Activated B cell treated with CpG ODN at 0.5 μM for 24 hours (primary cell): ENCODE results near the gene STXBP3. TPM values are rescaled to one million over a fixed set of nuclear protein-coding genes. Genes with fewer than 3 reads are reported as not detected.

Source experiments
- ATAC-seq: fragments of 200-7000 bp; cut with Tn5 transposase; one replicate; pipeline ENCODE4 v1.10.0; 2021; ENCODE audit warnings: low read depth, mild to moderate bottlenecking, moderate library complexity
- CTCF ChIA-PET: fragments of 350-600 bp; sonication (Branson Sonifier 250); formaldehyde crosslinking; loops from one replicate; lab custom pipeline; 2021; ENCODE audit warnings: antibody characterized with exemption; lab: Charles Lee
- POLR2A ChIA-PET: fragments of 350-600 bp; sonication (Branson Sonifier 250); formaldehyde crosslinking; loops from one replicate; lab custom pipeline; 2021; ENCODE audit warnings: antibody characterized with exemption; lab: Charles Lee
- DNase-seq: peaks from one replicate; pipeline ENCODE4 v3.0.0; 2022
- H3K27ac Mint-ChIP-seq: one replicate; pipeline ENCODE4 v1.8.0; 2020; ENCODE audit warnings: mixed read lengths
- H3K27me3 Mint-ChIP-seq: one replicate; pipeline ENCODE4 v1.8.0; 2021; ENCODE audit warnings: mixed read lengths
- H3K36me3 Mint-ChIP-seq: one replicate; pipeline ENCODE4 v1.8.0; 2021; ENCODE audit warnings: low read depth, mixed read lengths
- H3K4me1 Mint-ChIP-seq: one replicate; pipeline ENCODE4 v1.8.0; 2021; ENCODE audit warnings: mixed read lengths
- H3K4me3 Mint-ChIP-seq: one replicate; pipeline ENCODE4 v1.8.0; 2020; ENCODE audit warnings: mild to moderate bottlenecking, mixed read lengths
- H3K9me3 Mint-ChIP-seq: one replicate; pipeline ENCODE4 v1.8.0; 2020; ENCODE audit warnings: mixed read lengths
- intact Hi-C: fragments of 100-400 bp; cut with micrococcal nuclease; formaldehyde crosslinking; loops from one replicate; pipeline ENCODE4 v1.15.1; 2024
- total RNA-seq: library from RNA; stranded (reverse); gene quantifications from 2 replicates; pipeline ENCODE4 v1.2.3, GENCODE V29; 2022
- TF ChIP-seq, protein P1 (sequence below): fragments of 200-600 bp; IDR thresholded peaks from one replicate; pipeline ENCODE4 v1.8.0; 2022; ENCODE audit warnings: antibody characterized with exemption, mild to moderate bottlenecking

Gene STXBP3
- total RNA-seq, 1 donor from 2014 or later: 46.4 TPM

DNA sequence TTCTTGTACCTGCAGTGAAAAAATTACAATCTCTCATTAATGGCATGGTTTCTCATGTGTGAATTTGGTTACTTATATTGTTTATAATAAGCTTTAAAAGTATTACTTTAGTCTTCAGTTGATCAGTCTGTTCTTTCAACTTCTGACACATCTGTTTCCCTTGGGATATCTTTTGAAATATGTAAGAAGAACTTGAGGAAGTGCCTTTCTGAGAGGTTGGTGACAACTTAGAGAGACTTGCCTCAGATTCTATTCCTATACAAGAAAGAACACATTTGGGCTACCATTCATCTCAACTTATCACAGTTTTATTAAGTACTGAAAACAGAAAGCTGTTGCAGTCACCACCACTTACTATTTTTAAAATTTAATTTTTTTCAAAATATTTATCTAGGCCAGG lies 102.3 kb downstream of the STXBP3 start:
- ChIA-PET CTCF (no interaction called here), POLR2A (no interaction called here)
- Mint-ChIP-seq H3K27ac (no peak overlapping the region), H3K4me3 (no peak overlapping the region), H3K27me3 (peaks cover 18% of the 10 kb centered on the region), H3K36me3 (no peaks in the 10 kb centered on the region), H3K4me1 (peaks cover 6% of the 10 kb centered on the region), H3K9me3 (no peaks in the 10 kb centered on the region)
- DNase-seq (no peak), ATAC-seq (no peak)
- intact Hi-C loops: no loop called here
- TF ChIP-seq, protein P1, sequence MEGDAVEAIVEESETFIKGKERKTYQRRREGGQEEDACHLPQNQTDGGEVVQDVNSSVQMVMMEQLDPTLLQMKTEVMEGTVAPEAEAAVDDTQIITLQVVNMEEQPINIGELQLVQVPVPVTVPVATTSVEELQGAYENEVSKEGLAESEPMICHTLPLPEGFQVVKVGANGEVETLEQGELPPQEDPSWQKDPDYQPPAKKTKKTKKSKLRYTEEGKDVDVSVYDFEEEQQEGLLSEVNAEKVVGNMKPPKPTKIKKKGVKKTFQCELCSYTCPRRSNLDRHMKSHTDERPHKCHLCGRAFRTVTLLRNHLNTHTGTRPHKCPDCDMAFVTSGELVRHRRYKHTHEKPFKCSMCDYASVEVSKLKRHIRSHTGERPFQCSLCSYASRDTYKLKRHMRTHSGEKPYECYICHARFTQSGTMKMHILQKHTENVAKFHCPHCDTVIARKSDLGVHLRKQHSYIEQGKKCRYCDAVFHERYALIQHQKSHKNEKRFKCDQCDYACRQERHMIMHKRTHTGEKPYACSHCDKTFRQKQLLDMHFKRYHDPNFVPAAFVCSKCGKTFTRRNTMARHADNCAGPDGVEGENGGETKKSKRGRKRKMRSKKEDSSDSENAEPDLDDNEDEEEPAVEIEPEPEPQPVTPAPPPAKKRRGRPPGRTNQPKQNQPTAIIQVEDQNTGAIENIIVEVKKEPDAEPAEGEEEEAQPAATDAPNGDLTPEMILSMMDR: no peak

GRCh38 chr1:108850929-108851328 lies 104.5 kb downstream of the STXBP3 start:
- H3K27ac Mint-ChIP-seq: no peak overlapping the region
- ATAC-seq (no peak), DNase-seq (no peak)
- no peaks in the 10 kb centered on the region for H3K36me3 Mint-ChIP-seq
- ChIA-PET CTCF (no interaction called here), POLR2A (no interaction called here)
- peaks cover 6% of the 10 kb centered on the region for H3K4me1 Mint-ChIP-seq
- H3K9me3 Mint-ChIP-seq: no peaks in the 10 kb centered on the region
- no peak overlapping the region for H3K4me3 Mint-ChIP-seq
- intact Hi-C loops: no loop called here
- peaks cover 26% of the 10 kb centered on the region for H3K27me3 Mint-ChIP-seq
- TF ChIP-seq, protein P1: no peak

DNA sequence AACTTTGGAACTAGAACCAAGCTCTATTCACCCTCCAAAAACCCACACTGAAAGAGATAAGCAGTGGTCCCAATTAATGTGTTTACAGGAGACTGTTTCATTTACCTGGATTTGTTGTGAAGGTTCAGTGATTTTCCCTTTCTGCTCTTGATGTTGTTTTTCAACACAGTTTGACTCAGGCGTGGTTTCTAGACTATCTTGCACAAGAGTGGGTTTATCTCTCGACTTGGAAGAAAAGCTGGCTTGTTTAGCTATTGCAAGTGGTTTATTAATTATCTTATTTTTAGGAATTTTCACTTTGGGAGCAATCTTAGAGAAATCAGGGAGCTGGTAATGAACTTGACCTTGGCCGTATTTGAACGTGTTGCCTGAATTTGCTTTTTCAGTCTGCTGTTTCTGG lies 105.1 kb downstream of the STXBP3 start:
- intact Hi-C loops: no loop called here
- Mint-ChIP-seq H3K9me3 (no peaks in the 10 kb centered on the region), H3K36me3 (no peaks in the 10 kb centered on the region), H3K27ac (no peak overlapping the region), H3K27me3 (peaks cover 27% of the 10 kb centered on the region), H3K4me1 (peaks cover 6% of the 10 kb centered on the region), H3K4me3 (no peak overlapping the region)
- ATAC-seq: no peak
- DNase-seq: no peak
- TF ChIP-seq, protein P1: no peak
- ChIA-PET POLR2A (no interaction called here), CTCF (no interaction called here)

DNA sequence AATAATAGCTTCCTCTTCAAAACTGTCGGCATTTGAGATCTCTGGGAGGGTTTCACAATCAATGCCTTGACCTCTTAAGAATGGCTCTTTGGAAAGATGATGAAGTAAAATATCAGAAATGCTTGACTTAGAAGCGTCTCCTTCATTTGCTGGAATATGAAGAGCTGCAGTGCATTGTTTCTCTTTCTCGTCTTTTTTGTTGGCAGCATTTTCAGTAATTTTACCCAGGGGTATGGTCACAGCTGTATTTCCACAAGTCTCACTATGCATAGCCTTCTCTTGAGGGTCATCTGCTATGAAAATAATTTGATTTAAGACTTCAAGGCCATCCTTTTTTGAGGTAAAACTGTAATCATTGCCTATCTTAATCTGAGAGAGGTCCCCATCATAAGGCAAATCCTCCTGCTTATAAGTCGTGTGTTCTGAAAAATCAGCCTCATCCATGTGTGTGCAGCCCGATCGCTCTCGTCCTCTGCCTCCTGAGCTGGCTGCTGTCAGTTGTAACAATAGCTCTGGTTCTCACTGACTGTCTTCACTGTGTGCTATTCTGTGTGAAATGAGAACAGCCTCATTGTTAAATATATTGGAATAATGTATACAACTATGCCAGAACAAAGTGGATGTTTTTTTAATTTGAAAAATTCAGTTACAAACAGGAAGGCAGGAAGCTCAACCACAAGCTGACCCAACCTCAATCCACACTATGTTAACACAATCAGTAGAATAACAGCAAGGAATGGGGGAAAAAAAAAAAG lies 105.9 kb downstream of the STXBP3 start:
- H3K27ac Mint-ChIP-seq: no peak overlapping the region
- POLR2A ChIA-PET: no interaction called here
- intact Hi-C loops: no loop called here

More for the DNA sequence above, 105.9 kb downstream of the STXBP3 start:
- peaks cover 28% of the 10 kb centered on the region for H3K27me3 Mint-ChIP-seq
- H3K4me3 Mint-ChIP-seq: no peak overlapping the region
- H3K36me3 Mint-ChIP-seq: no peaks in the 10 kb centered on the region
- H3K4me1 Mint-ChIP-seq: peaks cover 6% of the 10 kb centered on the region
- DNase-seq (no peak), ATAC-seq (no peak)
- CTCF ChIA-PET: interaction anchor here (0.6 kb wide), 1 partner anchor 10 kb away, joined by 3 read pairs; no protein-coding TSS in a partner anchor
- TF ChIP-seq, protein P1: no peak
- H3K9me3 Mint-ChIP-seq: no peaks in the 10 kb centered on the region
